Neural cell (in vitro differentiated cells): ENCODE data around the gene SNHG17. TPM values are rescaled to one million over a fixed set of nuclear protein-coding genes. Genes with fewer than 3 reads are reported as not detected.

Experiments
- H2AFZ ChIP-seq: fragments of 200-600, 300-800 bp; sonication (generic), shearing (Covaris generic); 2 replicates; pipeline ENCODE4 v1.6.0; 2014; ENCODE audit warnings: low read depth, mild to moderate bottlenecking, antibody characterized with exemption, low read length, moderate library complexity
- H3F3A ChIP-seq: fragments of 200-600 bp; shearing (Covaris generic); 2 replicates; pipeline ENCODE4 v1.6.1; 2016; ENCODE audit warnings: mild to moderate bottlenecking, moderate library complexity, mixed read lengths, antibody characterized with exemption, low read length; ENCODE audit not compliant: insufficient read depth, poor library complexity, severe bottlenecking
- H3K27ac ChIP-seq: fragments of 200-600, 300-800 bp; sonication (generic), shearing (Covaris generic); 2 replicates; pipeline ENCODE4 v1.5.1; 2014; ENCODE audit warnings: mild to moderate bottlenecking, low read length, moderate library complexity
- H3K27me3 ChIP-seq: fragments of 300-800, 200-600 bp; sonication (generic), shearing (Covaris generic); 2 replicates; pipeline ENCODE4 v1.6.0; 2014; ENCODE audit warnings: mild to moderate bottlenecking, low read depth, low read length, moderate library complexity; ENCODE audit not compliant: insufficient read depth
- H3K36me3 ChIP-seq: fragments of 300-800, 200-600 bp; sonication (generic), shearing (Covaris generic); 2 replicates; pipeline ENCODE4 v1.5.1; 2014; ENCODE audit warnings: mild to moderate bottlenecking, antibody characterized with exemption, low read length, moderate library complexity; ENCODE audit not compliant: insufficient read depth
- H3K4me2 ChIP-seq: fragments of 300-800, 200-600 bp; sonication (generic), shearing (Covaris generic); 2 replicates; pipeline ENCODE4 v1.6.0; 2014; ENCODE audit warnings: mild to moderate bottlenecking, low read length
- H3K4me3 ChIP-seq: fragments of 300-800, 200-600 bp; sonication (generic), shearing (Covaris generic); 2 replicates; pipeline ENCODE4 v1.5.1; 2014; ENCODE audit warnings: mild to moderate bottlenecking, low read length, moderate library complexity
- H3K79me2 ChIP-seq: fragments of 200-600 bp; shearing (Covaris generic); replicated peaks from 2 replicates; pipeline ENCODE4 v1.6.0; 2014; ENCODE audit warnings: mild to moderate bottlenecking, low read length, moderate library complexity; ENCODE audit not compliant: insufficient read depth
- H3K9ac ChIP-seq: fragments of 300-800, 200-600 bp; sonication (generic), shearing (Covaris generic); 2 replicates; pipeline ENCODE4 v1.6.1; 2016; ENCODE audit warnings: mild to moderate bottlenecking, low read length, mixed read lengths
- H3K9me2 ChIP-seq: fragments of 200-600 bp; shearing (Covaris generic); 2 replicates; pipeline ENCODE4 v1.6.1; 2016; ENCODE audit warnings: mild to moderate bottlenecking, low read length, mixed read lengths; ENCODE audit not compliant: insufficient read depth
- H3K9me3 ChIP-seq: fragments of 200-600, 300-800 bp; sonication (generic), shearing (Covaris generic); 2 replicates; pipeline ENCODE4 v1.6.1; 2016; ENCODE audit warnings: mild to moderate bottlenecking, mixed run types, low read length, moderate library complexity, mixed read lengths
- H4K20me1 ChIP-seq: fragments of 200-600 bp; shearing (Covaris generic); 2 replicates; pipeline ENCODE4 v1.6.1; 2016; ENCODE audit warnings: mild to moderate bottlenecking, mixed run types; ENCODE audit not compliant: insufficient read depth
- EP300 ChIP-seq: fragments of 450-650 bp; conservative IDR thresholded peaks from 2 replicates; pipeline ENCODE4 v1.6.1; 2014; ENCODE audit warnings: antibody characterized with exemption, mild to moderate bottlenecking, moderate library complexity; ENCODE audit not compliant: poor library complexity, severe bottlenecking
- EZH2 ChIP-seq: fragments of 200-600, 300-800 bp; shearing (Covaris generic), sonication (generic); IDR thresholded peaks from 2 replicates; pipeline ENCODE4 v1.6.1; 2014; ENCODE audit warnings: antibody characterized with exemption, low read length, borderline replicate concordance, mild to moderate bottlenecking; ENCODE audit not compliant: insufficient read depth, poor library complexity, severe bottlenecking
- MXI1 ChIP-seq: fragments of 450-650 bp; conservative IDR thresholded peaks from 2 replicates; pipeline ENCODE4 v1.6.1; 2014; ENCODE audit warnings: antibody characterized with exemption, mild to moderate bottlenecking; ENCODE audit not compliant: poor library complexity, severe bottlenecking
- POLR2AphosphoS5 ChIP-seq: IDR thresholded peaks from 2 replicates; pipeline ENCODE4 v1.6.1; 2012
- RAD21 ChIP-seq: fragments of 450-650 bp; conservative IDR thresholded peaks from 2 replicates; pipeline ENCODE4 v1.6.1; 2014; ENCODE audit warnings: antibody characterized with exemption, mild to moderate bottlenecking, moderate library complexity
- SMC3 ChIP-seq: fragments of 450-650 bp; conservative IDR thresholded peaks from 2 replicates; pipeline ENCODE4 v1.6.1; 2014; ENCODE audit warnings: antibody characterized with exemption, mild to moderate bottlenecking, moderate library complexity; ENCODE audit not compliant: poor library complexity
- TAF1 ChIP-seq: IDR thresholded peaks from 2 replicates; pipeline ENCODE4 v1.6.1; 2012; ENCODE audit warnings: low read depth
- polyA plus RNA-seq: library from polyadenylated mRNA; depleted of rRNA; stranded (reverse); fragments of >200 nt; gene quantifications from 2 replicates; pipeline ENCODE4 v1.2.3, GENCODE V29; 2014
- TF ChIP-seq, protein P1 (sequence below): fragments of 450-650 bp; IDR thresholded peaks from 2 replicates; pipeline ENCODE4 v1.5.1; 2014; ENCODE audit warnings: antibody characterized with exemption, mild to moderate bottlenecking, moderate library complexity; ENCODE audit not compliant: poor library complexity, severe bottlenecking
- TF ChIP-seq, protein P2 (sequence below): IDR thresholded peaks from 2 replicates; pipeline ENCODE4 v1.6.1; 2012; ENCODE audit warnings: borderline replicate concordance

Gene SNHG17
- polyA plus RNA-seq, 1 donor from 2014 or later: 23.1 TPM

GRCh38 chr20:38477747-38478146 lies 42.6 kb upstream of the SNHG17 start:
- Histone ChIP-seq H3K4me3 (no peak overlapping the region), H3K27me3 (no peaks in the 10 kb centered on the region), H3K36me3 (no peaks in the 10 kb centered on the region), H3K9ac (no peak overlapping the region), H3F3A (no peaks in the 10 kb centered on the region), H2AFZ (no peak overlapping the region), H3K4me2 (no peak overlapping the region), H3K9me2 (no peaks in the 10 kb centered on the region), H4K20me1 (no peaks in the 10 kb centered on the region), H3K9me3 (no peaks in the 10 kb centered on the region), H3K79me2 (peaks cover 65% of the 10 kb centered on the region), H3K27ac (no peak overlapping the region)
- TF ChIP-seq MXI1 (no peak), SMC3 (no peak), TAF1 (no peak), EZH2 (no peak), POLR2AphosphoS5 (no peak), RAD21 (no peak)
- TF ChIP-seq, protein P1, sequence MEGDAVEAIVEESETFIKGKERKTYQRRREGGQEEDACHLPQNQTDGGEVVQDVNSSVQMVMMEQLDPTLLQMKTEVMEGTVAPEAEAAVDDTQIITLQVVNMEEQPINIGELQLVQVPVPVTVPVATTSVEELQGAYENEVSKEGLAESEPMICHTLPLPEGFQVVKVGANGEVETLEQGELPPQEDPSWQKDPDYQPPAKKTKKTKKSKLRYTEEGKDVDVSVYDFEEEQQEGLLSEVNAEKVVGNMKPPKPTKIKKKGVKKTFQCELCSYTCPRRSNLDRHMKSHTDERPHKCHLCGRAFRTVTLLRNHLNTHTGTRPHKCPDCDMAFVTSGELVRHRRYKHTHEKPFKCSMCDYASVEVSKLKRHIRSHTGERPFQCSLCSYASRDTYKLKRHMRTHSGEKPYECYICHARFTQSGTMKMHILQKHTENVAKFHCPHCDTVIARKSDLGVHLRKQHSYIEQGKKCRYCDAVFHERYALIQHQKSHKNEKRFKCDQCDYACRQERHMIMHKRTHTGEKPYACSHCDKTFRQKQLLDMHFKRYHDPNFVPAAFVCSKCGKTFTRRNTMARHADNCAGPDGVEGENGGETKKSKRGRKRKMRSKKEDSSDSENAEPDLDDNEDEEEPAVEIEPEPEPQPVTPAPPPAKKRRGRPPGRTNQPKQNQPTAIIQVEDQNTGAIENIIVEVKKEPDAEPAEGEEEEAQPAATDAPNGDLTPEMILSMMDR: no peak
- TF ChIP-seq, protein P2, sequence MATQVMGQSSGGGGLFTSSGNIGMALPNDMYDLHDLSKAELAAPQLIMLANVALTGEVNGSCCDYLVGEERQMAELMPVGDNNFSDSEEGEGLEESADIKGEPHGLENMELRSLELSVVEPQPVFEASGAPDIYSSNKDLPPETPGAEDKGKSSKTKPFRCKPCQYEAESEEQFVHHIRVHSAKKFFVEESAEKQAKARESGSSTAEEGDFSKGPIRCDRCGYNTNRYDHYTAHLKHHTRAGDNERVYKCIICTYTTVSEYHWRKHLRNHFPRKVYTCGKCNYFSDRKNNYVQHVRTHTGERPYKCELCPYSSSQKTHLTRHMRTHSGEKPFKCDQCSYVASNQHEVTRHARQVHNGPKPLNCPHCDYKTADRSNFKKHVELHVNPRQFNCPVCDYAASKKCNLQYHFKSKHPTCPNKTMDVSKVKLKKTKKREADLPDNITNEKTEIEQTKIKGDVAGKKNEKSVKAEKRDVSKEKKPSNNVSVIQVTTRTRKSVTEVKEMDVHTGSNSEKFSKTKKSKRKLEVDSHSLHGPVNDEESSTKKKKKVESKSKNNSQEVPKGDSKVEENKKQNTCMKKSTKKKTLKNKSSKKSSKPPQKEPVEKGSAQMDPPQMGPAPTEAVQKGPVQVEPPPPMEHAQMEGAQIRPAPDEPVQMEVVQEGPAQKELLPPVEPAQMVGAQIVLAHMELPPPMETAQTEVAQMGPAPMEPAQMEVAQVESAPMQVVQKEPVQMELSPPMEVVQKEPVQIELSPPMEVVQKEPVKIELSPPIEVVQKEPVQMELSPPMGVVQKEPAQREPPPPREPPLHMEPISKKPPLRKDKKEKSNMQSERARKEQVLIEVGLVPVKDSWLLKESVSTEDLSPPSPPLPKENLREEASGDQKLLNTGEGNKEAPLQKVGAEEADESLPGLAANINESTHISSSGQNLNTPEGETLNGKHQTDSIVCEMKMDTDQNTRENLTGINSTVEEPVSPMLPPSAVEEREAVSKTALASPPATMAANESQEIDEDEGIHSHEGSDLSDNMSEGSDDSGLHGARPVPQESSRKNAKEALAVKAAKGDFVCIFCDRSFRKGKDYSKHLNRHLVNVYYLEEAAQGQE: no peak

GRCh38 chr20:38473367-38473795 lies 38.3 kb upstream of the SNHG17 start:
- no peaks in the 10 kb centered on the region for H3K36me3 ChIP-seq
- H3K9me3 ChIP-seq: no peaks in the 10 kb centered on the region
- peaks cover 51% of the 10 kb centered on the region for H3K79me2 ChIP-seq
- H3F3A ChIP-seq: no peaks in the 10 kb centered on the region
- H2AFZ ChIP-seq: peak overlapping the region; percentile 57
- TF ChIP-seq RAD21 (no peak), TAF1 (no peak), EZH2 (no peak), SMC3 (no peak), MXI1 (no peak), EP300 (no peak), POLR2AphosphoS5 (no peak)
- TF ChIP-seq, protein P1: no peak
- TF ChIP-seq, protein P2: no peak
- H3K4me2 ChIP-seq: peak overlapping the region; percentile 85
- no peaks in the 10 kb centered on the region for H3K9me2 ChIP-seq
- peak overlapping the region; percentile 91 for H3K4me3 ChIP-seq
- H4K20me1 ChIP-seq: no peaks in the 10 kb centered on the region
- H3K9ac ChIP-seq: peak overlapping the region; percentile 84
- peaks cover 9% of the 10 kb centered on the region for H3K27me3 ChIP-seq
- peak overlapping the region; percentile 91 for H3K27ac ChIP-seq
